GM21360 (cell line): Measurements from ENCODE around the gene RNF187.

Source experiments
- ATAC-seq: cut with Tn5 transposase; IDR thresholded peaks from one replicate; pipeline ENCODE4 v1.9.1; 2021; ENCODE audit warnings: mild to moderate bottlenecking, moderate library complexity; ENCODE audit not compliant: unreplicated experiment

The RNF187 gene

DNA sequence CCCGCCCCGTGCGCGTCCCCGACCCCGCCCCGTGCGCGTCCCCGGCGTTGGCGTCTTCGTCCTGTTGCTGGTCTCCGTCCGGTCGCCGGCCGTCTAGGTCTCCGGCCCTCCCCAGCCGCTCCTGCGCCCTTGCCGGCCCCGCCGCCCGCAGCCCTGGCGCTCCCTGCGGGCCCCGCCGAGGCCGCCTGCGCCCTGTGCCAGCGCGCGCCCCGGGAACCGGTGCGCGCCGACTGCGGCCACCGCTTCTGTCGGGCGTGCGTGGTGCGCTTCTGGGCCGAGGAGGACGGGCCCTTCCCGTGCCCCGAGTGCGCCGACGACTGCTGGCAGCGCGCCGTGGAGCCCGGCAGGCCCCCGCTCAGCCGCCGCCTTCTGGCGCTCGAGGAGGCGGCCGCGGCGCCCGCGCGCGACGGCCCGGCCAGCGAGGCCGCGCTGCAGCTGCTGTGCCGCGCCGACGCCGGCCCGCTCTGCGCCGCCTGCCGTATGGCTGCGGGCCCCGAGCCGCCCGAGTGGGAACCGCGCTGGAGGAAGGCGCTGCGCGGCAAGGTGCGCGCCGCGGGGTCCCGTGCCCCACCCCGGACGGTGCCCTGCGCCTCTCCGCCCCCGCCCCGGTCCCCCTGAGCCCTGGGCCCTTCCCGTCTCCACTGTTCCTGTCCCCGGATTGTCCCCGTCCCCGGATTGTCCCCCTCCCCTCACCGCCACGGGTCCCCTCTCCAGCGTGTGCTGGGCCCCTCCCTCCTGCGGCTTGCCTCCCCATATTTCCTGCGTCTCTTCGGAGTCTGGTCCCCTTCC, at the start of gene RNF187:
TSS of gene RNF187 (plus strand) at position 47 of the 789 bp plus-strand sequence.
- peak; percentile 30 for ATAC-seq

DNA sequence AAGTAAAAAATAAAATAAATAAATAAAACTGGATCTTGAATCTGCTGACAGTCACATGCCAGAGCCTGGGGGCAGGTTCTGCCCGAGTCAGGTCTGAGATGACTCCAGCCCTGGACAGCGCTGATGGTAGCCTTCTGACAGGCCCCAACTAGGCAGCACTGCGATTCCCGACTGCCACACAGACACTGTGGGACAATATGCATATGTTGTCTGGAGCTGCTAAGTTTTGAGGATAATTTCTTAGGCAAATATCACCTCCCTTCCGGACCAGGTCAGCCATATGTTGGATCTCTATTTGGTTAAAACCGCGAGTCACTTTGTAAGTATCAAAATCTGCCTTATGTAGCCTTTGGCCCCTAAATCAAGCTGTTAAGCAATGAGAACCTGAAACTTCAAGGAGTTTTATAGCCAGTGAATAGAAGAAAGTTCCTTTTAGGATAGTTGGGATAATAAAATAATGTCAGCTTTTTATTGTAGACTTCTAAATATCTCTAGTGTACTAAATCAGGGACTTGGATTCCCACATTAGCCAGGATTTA, 49.7 kb upstream of the RNF187 start:
- ATAC-seq, result no peak

DNA sequence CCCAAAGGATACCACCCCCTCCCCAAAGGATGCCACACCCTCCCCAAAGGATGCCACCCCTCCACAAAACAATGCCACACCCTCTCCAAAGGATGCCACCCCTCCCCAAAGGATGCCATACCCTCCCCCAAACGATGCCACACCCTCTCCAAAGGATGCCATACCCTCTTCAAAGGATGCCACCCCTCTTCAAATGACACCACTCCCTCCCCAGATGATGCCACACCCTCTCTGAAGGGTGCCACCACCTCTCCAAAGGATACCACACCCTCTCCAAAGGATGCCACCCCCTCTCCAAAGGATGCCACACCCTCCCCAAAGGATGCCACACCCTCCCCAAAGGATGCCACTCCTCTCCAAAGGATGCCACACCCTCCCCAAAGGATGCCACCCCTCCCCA, 48.9 kb upstream of the RNF187 start:
- no peak for ATAC-seq

DNA sequence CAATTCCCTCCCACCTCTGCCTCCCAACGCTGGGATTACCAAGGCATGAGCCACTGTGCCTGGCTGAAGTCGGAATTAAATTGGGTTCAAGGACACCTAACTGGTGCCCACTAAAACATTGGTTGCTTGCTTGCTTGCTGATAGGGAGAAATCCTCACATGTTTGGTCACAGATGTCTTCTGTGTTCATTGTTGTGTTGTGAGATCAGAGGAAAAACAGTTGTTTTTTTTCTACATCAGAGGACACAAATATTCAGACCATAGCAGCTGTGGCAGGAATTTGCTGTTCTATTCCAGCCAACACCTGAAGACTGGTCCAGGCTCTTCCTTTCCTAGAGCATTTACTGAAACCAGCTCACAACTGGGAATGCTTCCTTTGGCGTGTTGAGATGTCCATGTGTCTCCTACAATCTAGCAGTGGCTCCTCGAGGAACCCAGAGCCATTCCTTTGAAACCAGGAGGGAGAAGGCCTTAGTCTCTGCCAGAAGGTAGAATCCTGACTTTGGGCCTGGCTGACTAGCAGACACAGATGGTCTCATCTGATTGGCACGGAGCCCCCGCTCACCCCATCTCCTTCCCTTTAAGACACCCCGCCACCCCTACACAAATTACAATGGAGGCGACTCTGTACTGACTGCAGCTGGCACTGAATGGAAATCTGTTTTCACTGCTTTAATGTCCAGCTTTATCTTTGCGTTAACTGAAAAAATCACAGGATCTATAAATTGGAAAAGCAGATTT, 46.3 kb upstream of the RNF187 start:
- ATAC-seq, result no peak

DNA sequence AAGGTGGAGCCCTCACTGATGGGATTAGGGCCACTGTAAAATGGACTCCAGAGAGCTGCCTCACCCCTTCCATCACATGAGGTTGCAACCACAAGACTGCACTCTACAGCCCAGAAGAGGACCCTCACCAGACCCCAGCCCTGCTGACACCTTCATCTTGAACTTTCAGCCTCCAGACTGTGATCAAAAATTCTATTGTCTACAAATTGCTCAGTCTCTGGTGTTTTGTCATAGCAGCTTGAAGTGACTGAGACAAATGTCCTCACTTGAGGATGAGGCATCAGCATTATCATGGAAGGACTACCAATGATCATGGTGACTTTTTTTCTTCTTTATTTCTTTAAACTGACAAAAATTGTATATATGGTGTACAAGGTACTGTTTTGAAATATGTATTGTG, 43.8 kb upstream of the RNF187 start:
- no peak for ATAC-seq

DNA sequence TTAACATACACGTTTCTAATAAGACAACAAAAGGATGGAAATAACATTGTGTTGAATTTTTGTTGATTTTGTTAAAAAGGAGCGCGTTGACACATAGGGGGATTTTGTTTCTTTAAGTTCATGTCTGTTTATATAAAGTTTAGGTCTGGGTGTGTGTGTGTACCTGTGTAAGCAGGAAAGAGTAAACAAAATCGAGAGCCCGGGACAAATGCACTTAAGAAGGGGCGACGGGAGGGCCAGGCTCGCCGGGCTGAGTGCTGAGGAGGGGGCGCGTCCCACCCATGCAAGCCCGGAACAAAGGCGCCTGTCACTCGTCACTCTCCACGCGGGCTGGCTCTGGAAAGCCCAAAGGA, 41.7 kb upstream of the RNF187 start:
- ATAC-seq, result no peak

DNA sequence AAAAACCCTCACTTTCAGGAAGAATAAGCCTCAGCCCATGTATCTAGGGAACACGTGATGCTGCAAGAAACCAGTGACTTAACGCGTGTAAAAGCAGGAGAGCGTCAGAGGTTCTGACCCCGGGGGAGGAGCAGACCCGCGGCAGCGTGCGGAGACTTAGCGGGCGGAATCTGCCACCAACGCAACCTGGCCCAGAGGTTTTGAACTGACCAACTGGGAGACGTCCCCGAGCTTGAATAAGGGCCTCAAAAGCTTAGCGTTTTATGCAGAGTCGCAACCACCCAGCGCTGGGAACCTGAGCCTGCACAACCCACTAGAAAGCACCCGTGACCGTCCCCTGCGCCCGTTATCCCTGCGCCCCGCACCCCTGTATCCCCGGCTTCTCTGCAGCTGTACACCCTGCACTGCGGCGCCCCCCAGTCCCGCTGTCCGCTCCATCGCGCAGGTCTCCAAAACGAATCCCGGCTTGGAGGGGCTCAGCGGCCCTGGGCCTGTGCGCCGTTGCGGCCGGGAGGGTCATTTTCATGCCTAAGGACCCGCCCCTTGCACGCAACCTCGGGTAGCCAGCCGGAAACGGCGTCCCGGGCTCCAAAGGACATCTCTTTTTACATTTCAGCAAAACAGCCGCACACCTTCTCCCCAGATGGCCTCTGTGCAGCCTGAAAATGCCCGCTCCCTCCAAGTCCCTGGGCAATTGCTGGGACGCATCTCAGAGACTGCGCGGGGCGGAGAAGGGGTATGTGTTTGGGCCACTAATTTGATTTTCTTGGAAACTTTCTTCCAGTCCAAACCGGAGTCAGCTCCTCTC, 41.1 kb upstream of the RNF187 start:
- ATAC-seq, result no peak

DNA sequence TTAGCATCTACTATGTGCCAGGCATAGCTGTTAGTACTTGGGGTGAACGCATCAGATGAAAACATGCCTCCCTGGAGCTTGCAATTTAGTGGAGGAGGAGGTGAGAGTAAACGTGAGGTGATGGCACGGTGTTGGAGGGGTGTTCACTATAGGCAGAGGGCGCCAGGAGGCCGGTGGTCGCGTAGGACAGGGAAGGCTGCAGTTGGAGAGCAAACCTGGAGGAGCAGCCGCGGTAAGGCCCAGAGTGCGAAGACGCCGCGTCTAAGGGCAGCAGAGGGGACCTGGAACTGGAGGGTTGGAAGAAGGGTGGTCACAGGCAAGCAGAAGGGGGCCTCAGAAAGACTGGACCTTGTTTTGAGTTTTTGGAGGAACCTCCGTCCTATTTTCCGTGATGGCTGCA, 40.3 kb upstream of the RNF187 start:
- no peak for ATAC-seq

DNA sequence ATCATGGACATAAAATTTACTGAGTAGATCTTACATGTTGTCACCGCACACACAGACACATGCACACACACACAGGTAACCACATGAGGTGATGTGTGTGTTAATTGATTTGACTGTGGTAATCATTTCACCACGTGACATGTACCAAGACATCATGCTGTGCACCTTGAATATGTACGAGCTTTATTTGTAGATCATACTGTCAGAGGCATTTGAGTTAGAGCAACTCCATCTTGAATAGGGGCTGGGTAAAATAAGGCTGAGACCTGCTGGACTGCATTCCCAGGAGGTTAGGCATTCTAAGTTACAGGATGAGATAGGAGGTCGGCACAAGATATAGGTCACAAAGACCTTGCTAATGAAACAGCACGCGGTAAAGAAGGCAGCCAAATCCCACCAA, 38.8 kb upstream of the RNF187 start:
- no peak for ATAC-seq

DNA sequence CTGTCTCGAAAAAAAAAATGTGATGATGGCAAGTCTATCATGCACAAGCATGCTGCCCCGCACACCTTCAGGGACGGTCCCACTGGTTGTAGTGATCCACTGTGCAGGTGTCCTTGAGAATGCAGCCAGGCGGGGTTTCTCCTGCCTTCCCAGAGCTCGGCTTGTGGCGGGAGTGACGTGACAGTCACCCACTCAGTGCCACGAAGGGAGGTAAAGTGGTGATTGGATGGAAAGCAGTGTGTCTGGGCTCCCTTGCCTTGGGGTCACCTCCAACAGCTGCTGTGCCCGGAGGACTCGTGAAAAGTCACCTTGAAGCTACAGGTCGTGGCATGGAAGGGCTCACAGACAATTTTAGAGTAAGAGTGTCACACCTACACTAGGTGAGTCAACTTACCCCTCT, 37.0 kb upstream of the RNF187 start:
- no peak for ATAC-seq

DNA sequence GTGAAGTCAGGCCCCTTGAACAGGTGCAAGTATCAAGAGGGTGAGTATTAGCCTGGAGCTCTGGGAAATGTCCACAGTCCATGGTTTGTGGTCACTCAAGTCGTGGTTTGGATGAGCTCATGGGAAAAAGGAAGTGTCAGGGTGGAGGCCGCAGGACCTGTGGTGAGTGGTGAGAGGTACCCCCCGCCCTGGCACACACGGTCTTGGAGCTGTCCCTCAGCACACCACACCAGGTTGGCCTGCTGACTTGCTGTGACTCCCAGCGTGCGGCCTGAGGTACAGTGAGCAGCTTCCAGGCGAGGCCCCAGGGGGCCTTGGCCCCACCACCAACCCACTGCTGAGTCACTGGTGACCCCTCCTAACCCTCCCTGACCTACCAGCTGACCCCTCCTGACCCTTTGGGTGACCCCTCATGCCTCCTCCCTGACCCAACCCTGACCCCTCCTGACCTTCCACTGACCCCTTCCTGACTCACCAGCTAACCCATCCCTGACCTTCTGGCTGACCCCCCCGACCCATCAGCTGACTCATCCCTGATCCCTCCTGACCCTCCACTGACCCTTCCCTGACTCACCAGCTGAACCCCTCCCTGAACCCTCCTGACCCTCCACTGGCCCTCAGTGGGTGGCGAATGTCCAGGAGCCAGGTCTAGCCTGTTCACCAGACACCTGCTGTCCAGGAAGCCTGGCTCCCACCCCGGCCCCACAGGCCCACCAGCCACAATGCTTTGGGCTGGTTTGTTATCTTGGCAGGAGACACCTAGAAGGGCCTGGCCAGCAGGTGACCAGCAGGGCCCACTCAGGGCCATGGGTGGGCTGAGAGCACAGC, 34.8 kb upstream of the RNF187 start:
- ATAC-seq, result no peak

DNA sequence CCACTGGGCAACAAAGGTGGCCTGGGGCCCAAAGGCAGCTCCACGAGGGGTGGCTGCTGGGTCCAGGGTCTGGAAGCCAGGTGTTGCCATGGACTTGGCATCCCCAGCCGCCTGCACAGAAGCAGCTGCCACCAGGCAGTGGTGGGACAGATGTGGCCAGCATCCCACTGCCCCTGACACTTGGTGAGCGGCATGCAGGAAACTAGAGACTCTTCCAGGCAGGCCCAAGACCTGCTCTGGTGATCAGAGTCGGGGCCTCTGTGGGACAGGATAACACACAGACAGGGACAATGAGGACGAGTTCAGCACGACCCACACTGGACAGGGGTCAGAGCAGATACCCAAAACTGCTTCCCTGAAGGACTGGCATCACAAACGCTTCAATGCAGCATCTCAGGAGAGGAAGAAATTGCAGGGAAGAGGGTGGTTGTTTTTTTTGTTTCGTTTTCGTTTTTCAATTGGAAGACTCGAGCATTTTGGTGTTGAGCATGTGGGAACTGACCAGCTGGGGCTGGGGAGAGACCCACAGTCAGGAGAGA, 34.1 kb upstream of the RNF187 start:
- ATAC-seq, result no peak

DNA sequence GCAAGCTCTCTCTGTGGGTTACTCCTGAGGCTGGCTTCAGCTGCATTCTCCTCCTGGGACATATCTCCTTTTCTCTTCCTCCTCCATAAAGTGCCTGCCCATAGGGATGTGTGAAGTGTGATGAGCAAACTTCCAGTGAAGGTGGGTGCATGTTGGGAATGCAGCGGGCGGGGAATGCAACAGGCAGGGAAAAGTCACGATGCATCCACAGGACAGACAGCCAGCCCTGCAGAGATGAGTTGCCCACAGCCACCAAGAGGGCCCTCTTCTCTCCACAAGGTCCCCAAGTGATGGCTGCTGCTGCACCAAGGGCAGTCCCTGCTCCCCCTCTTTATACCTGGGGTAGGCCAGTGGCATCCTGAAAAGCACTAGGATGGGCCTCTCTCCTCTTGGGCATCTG, 33.6 kb upstream of the RNF187 start:
- ATAC-seq, result no peak

DNA sequence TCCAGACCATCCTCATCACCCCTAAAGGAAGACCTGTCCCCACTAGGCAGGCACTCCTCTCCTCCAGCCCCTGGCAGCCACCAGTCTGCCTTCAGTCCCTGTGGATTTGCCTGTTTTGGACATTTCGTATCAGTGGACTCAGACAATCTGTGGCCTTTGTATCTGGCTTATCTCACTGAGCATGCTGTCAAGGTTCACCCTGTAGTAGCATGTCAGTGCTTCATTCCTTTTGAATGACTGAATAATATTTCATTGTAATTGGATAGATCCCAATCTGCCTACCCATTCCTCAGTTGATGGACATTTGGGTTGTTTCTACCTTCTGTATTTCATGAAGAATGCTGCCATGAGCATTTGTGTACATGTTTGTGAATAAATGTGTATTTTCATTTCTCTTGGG, 32.9 kb upstream of the RNF187 start:
- ATAC-seq, result no peak

DNA sequence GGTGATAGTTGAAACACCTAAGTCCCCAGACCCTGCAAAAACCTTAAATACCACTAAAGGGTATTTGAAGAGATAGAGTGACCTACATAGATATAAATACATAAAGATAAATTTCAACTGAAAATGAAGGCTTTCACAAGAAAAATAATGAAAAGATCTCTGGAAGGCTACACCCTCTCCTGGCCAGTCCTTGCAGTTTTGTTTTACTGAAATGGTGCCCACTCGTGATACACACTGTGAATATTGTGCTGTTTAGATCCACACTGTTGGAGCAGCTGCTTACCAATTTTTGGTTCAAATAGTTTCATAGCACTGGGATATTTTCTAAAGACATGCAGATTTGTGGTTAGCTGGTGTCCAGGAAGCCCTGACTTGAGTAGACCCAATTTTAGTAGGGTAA, 31.5 kb upstream of the RNF187 start:
- ATAC-seq, result no peak

DNA sequence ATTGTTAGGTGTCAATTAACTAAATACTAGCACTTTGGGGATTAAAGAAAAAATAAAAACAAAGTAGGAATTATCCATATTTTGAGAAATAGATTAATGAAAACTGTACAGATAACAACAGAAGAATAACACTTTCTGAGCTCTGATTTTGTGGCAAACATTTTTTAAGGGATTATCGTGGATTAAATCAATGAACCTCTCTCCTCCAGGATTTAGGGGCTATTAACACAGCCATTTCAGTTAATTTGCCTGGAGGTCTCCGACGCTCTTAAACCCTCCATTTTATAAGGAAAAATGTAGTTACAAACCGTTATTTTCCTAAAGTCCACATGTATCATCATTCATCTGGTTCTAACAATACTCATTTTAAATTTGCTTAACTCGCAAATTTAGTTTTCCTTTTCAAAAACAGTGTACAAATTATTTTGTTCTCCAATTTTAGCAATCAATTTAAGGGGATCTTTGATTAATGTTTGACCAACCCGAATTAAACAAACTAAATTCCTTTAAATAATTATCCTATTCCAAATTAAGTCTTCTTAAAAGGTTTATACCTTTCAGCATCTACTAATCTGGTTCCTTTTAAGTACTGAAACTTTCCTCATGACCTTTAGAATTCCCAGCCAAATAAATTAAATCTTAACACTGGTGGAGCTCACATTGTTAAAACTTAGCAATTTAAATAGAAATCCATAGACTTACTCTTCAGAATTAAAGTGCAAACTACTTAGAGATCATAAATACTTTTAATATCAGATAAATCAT, 30.7 kb upstream of the RNF187 start:
- ATAC-seq, result no peak

DNA sequence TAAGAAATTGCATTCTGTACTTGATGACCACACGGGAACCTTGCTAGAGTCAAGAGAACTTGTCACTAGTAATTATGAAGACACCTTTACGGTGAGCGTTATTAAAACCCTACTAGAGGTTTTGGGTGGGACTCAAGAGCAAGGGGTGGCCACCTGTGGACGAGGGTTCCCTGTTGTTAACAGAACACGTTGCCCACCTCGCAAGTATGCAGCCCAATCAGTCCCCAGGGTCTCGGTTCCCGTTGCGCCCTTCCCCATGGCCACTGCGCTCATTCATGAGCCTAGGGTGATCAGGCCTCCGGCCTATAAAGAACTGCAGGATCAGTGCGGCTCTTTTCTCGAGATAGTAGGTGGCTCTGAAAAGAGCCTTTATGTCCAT, 30.2 kb upstream of the RNF187 start:
- peak; percentile 3 for ATAC-seq

DNA sequence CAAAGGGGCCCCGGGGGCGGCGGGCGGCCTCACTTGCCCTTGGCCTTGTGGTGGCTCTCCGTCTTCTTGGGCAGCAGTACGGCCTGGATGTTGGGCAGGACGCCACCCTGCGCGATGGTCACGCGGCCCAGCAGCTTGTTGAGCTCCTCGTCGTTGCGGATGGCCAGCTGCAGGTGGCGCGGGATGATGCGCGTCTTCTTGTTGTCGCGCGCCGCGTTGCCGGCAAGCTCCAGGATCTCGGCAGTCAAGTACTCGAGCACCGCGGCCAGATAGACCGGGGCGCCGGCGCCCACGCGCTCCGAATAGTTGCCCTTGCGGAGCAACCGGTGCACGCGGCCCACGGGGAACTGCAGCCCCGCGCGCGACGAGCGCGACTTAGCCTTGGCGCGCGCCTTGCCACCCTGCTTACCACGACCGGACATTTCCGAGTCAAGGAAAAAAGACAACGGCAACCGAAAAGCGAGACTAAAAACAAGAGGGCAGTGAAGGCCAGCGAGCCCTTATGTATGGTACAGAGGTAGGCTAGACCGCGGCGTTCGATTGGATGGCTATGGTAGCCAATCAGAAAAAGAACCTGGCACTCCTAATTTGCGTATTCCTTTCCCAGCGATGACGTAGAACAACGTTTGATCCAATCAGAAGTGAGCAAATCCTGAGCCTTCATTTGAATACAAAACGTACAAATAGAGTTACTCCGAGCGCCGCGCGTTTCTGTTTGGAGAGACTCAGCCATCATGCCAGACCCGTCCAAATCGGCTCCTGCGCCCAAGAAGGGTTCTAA, 29.6 kb upstream of the RNF187 start:
- peak; percentile 79 for ATAC-seq
